GM12878 (cell line): Measurements from ENCODE around the gene SCN4A. TPM values are rescaled to one million over a fixed set of nuclear protein-coding genes. Genes with fewer than 3 reads are reported as not detected.
A peak's percentile ranks its signal among the peaks of the same experiment; 100 is the strongest.

Experiments
- ATAC-seq: fragments of 200-7000 bp; cut with Tn5 transposase; 3 replicates; pipeline ENCODE4 v1.9.1; 2020; ENCODE audit warnings: mild to moderate bottlenecking, moderate library complexity
- BruUV-seq: library from RNA; stranded (reverse); fragments of 400-500 nt; replicated peaks from 2 replicates; lab custom pipeline; 2021; lab: Mats Ljungman, UMichigan
- CTCF ChIA-PET: fragments of 300-600 bp; sonication (Branson Sonifier 250); formaldehyde crosslinking; extraction: SDS; loops from one replicate; lab custom pipeline; 2021; ENCODE audit warnings: inconsistent platforms; lab: Yijun Ruan, JAX
- POLR2A ChIA-PET: fragments of 350-600 bp; formaldehyde crosslinking; extraction: SDS; loops from one replicate; lab custom pipeline; 2021; ENCODE audit warnings: inconsistent platforms; lab: Charles Lee
- RAD21 ChIA-PET: fragments of 300-600 bp; sonication (Branson Sonifier 250); formaldehyde crosslinking; loops from one replicate; lab custom pipeline; 2023; ENCODE audit warnings: antibody characterized with exemption; ENCODE audit not compliant: unreplicated experiment; lab: Charles Lee
- SMC1A ChIA-PET: fragments of 300-600 bp; sonication (Branson Sonifier 250); formaldehyde crosslinking; loops from one replicate; lab custom pipeline; 2023; ENCODE audit not compliant: unreplicated experiment, uncharacterized antibody; lab: Charles Lee
- DNase-seq: peaks from one replicate; pipeline ENCODE4 v3.0.0-alpha.2; 2011; ENCODE audit warnings: low read depth, low spot score
- FAIRE-seq: peaks from 3 replicates; lab custom pipeline; 2011; peaks lifted over from hg19 to GRCh38; lab: Jason Lieb, UNC
- H2AFZ ChIP-seq: 2 replicates; pipeline ENCODE4 v1.6.0; 2011; ENCODE audit warnings: low read depth, low read length, control low read depth; ENCODE audit not compliant: control insufficient read depth
- H3K27ac ChIP-seq: 2 replicates; pipeline ENCODE4 v1.5.1; 2011; ENCODE audit warnings: control low read depth; ENCODE audit not compliant: control insufficient read depth, insufficient read depth
- H3K27me3 ChIP-seq, 2 experiments: replicated peaks in 1 of 2; 2 replicates each; pipeline versions ENCODE4 v1.6.0 to v1.6.1; 2011; ENCODE audit warnings: low read length in 1 of 2; ENCODE audit not compliant: control insufficient read depth in 2 of 2, insufficient read depth in 2 of 2
- H3K36me3 ChIP-seq, 2 experiments: 2 replicates each; pipeline ENCODE4 v1.5.1; 2011; ENCODE audit warnings: low read length in 1 of 2; ENCODE audit not compliant: control insufficient read depth in 2 of 2, insufficient read depth in 2 of 2
- H3K4me1 ChIP-seq: 2 replicates; pipeline ENCODE4 v1.6.1; 2011; ENCODE audit warnings: mild to moderate bottlenecking, low read length, moderate library complexity, mixed read lengths; ENCODE audit not compliant: control insufficient read depth, insufficient read depth
- H3K4me2 ChIP-seq: 2 replicates; pipeline ENCODE4 v1.6.0; 2011; ENCODE audit warnings: control low read depth; ENCODE audit not compliant: control insufficient read depth, insufficient read depth
- H3K4me3 ChIP-seq: fragments of 200-600 bp; sonication (generic); 2 replicates; pipeline ENCODE4 v1.5.1; 2016
- H3K79me2 ChIP-seq: 2 replicates; pipeline ENCODE4 v1.6.0; 2011; ENCODE audit warnings: low read length; ENCODE audit not compliant: control insufficient read depth, insufficient read depth
- H3K9ac ChIP-seq: 2 replicates; pipeline ENCODE4 v1.8.0; 2011; ENCODE audit warnings: low read length, control low read depth, mixed read lengths; ENCODE audit not compliant: control insufficient read depth, insufficient read depth
- H3K9me3 ChIP-seq: replicated peaks from 3 replicates; pipeline ENCODE4 v1.5.1; 2011; ENCODE audit warnings: mild to moderate bottlenecking, low read length; ENCODE audit not compliant: control insufficient read depth, insufficient read depth
- H4K20me1 ChIP-seq: 2 replicates; pipeline ENCODE4 v1.6.0; 2011; ENCODE audit not compliant: control insufficient read depth, insufficient read depth
- CTCF ChIP-seq, 3 experiments: IDR thresholded peaks in 2 of 3; conservative IDR thresholded peaks in 1 of 3; 2 replicates each; pipeline ENCODE4 v1.5.1; 2011; ENCODE audit warnings: low read depth in 3 of 3, low read length in 3 of 3, mild to moderate bottlenecking in 3 of 3, control low read depth in 2 of 3, moderate library complexity in 2 of 3, inconsistent platforms in 1 of 3, mixed read lengths in 1 of 3; ENCODE audit not compliant: control insufficient read depth in 2 of 3, insufficient read depth in 1 of 3; ENCODE audit errors: extremely low read depth in 1 of 3
- JUNB ChIP-seq: IDR thresholded peaks from 2 replicates; pipeline ENCODE4 v1.6.1; 2016; ENCODE audit warnings: antibody characterized with exemption, mild to moderate bottlenecking
- WGBS: methylation state at CpG from one replicate; pipeline ENCODE4 v1.1.6; 2016; ENCODE audit warnings: low lambda C conversion rate; ENCODE audit not compliant: insufficient replicate concordance, insufficient coverage; ENCODE audit errors: missing lambda C conversion rate; 5-methylcytosine and 5-hydroxymethylcytosine counted together
- in situ Hi-C: fragments of 300-500 bp; cut with MboI; formaldehyde crosslinking; loops from 9 replicates; pipeline ENCODE4 v1.14.3; 2018; ENCODE audit warnings: mixed read lengths
- intact Hi-C: fragments of 100-400 bp; cut with micrococcal nuclease; formaldehyde crosslinking; loops from one replicate; pipeline ENCODE4 v1.14.2; 2022; ENCODE audit not compliant: unreplicated experiment
- polyA plus RNA-seq, 11 experiments: library from polyadenylated mRNA; depleted of rRNA in 4 of 11; unstranded in 6 of 11; stranded (reverse) in 5 of 11; fragments of >200 nt; fragmentation: Nextera tagmentation in 4 of 11; fragmentation: Illumina TruSeq in 1 of 11; extraction: Ambion mirVana in 4 of 11; extraction: Trizol in 1 of 11; gene quantifications; 1 replicate in 1 of 11; 2 replicates in 10 of 11; pipeline versions ENCODE4 v1.2.1 to v1.2.3, GENCODE V29; 2011 to 2016; ENCODE audit warnings: inconsistent platforms in 2 of 11, missing spikeins in 2 of 11, low read depth in 1 of 11
- total RNA-seq, 4 experiments: library from RNA; depleted of rRNA in 3 of 4; stranded (reverse); fragments of >200 nt in 3 of 4; fragmentation: Illumina TruSeq in 1 of 4; extraction: Trizol in 1 of 4; gene quantifications; 2 replicates each; pipeline versions ENCODE4 v1.2.1 to v1.2.3, GENCODE V29; 2013 to 2021
- TF ChIP-seq, protein P1 (sequence below): IDR thresholded peaks from 2 replicates; pipeline ENCODE4 v1.6.1; 2012; ENCODE audit warnings: improper control_type of control experiment, low read depth, low read length; ENCODE audit not compliant: insufficient replicate concordance

Gene SCN4A
- total and polyA plus RNA-seq, 10 of the 15 experiments (the other 5 are each of a cell fraction or from before 2014, with no cell fraction given): under 0.01 to 0.15 (median 0.07) TPM; not detected in 4

DNA sequence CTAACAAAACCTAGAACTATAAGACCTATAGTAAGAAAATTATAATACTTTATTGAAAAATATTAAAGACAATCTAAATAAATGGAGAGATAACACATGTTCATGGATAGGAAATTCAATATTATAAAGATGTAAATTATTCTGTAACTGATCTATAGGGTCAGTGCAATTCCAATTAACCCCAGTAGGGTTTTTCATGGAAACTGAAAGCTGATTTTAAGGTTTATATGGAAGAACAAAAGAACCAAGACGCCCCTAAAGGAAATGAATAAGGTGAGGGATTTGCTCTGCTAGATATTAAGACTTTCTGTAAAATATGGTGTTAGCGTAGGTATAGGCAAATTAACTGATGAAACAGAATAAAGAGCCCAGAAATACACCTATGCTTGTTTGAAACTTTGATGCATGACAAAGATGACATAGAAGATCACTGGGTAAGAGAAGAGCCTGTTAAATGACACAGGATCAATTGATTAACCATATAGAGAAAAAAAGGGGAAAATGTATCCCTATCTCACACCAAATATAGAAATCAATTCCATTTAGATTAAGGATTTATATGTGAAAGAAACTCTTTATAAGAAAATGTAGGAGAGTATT is 44.8 kb upstream of the SCN4A start:
- peak overlapping the region; percentile 21; the same call in 1 of the 2 replicates for H3K27ac ChIP-seq
- H3K9ac ChIP-seq: no peak overlapping the region
- peaks cover 14% of the 10 kb centered on the region for H3K4me1 ChIP-seq
- H3K9me3 ChIP-seq: no peaks in the 10 kb centered on the region
- no peak for FAIRE-seq
- H4K20me1 ChIP-seq: no peaks in the 10 kb centered on the region
- H3K79me2 ChIP-seq: peaks cover 59% of the 10 kb centered on the region
- ChIA-PET CTCF (interaction anchor here (0.8 to 3.3 kb wide), 19 partner anchors 10 to 114 kb away, joined by 3 to 73 read pairs (median 7); partner anchors contain the start of genes CD79B, CSHL1, ERN1 and GH1), RAD21 (interaction anchor here (0.8 to 7.4 kb wide), 16 partner anchors 11 to 264 kb away, joined by 3 to 105 read pairs (median 4); partner anchors contain the start of genes CCDC47, CD79B, CSHL1 and GH1), SMC1A (interaction anchor here (0.7 to 3.4 kb wide), 27 partner anchors 8 to 268 kb away, joined by 3 to 30 read pairs (median 5); partner anchors contain the start of gene CD79B), POLR2A (interaction anchor here (0.6 to 2.1 kb wide), 9 partner anchors 11 to 174 kb away, joined by 3 to 18 read pairs (median 3); partner anchors contain the start of genes CD79B and ERN1)
- BruUV-seq: no TSS peak
- H2AFZ ChIP-seq: no peak overlapping the region
- H3K4me2 ChIP-seq: peak overlapping the region; percentile 82
- H3K27me3 ChIP-seq: no peaks in the 10 kb centered on the region
- TF ChIP-seq CTCF (IDR thresholded peaks at IDR 0.05 in 2 of 3, conservative IDR thresholded peaks at IDR 0.05 in 1 of 3; ENCODE audit: control insufficient read depth in 2 of 3, extremely low read depth in 1 of 3, insufficient read depth in 1 of 3, low read depth in 3 of 3, low read length in 3 of 3) (peak; percentile 14 to 32 (median 14); a peak in 2 of 6 replicates), JUNB (no peak)
- TF ChIP-seq, protein P1, sequence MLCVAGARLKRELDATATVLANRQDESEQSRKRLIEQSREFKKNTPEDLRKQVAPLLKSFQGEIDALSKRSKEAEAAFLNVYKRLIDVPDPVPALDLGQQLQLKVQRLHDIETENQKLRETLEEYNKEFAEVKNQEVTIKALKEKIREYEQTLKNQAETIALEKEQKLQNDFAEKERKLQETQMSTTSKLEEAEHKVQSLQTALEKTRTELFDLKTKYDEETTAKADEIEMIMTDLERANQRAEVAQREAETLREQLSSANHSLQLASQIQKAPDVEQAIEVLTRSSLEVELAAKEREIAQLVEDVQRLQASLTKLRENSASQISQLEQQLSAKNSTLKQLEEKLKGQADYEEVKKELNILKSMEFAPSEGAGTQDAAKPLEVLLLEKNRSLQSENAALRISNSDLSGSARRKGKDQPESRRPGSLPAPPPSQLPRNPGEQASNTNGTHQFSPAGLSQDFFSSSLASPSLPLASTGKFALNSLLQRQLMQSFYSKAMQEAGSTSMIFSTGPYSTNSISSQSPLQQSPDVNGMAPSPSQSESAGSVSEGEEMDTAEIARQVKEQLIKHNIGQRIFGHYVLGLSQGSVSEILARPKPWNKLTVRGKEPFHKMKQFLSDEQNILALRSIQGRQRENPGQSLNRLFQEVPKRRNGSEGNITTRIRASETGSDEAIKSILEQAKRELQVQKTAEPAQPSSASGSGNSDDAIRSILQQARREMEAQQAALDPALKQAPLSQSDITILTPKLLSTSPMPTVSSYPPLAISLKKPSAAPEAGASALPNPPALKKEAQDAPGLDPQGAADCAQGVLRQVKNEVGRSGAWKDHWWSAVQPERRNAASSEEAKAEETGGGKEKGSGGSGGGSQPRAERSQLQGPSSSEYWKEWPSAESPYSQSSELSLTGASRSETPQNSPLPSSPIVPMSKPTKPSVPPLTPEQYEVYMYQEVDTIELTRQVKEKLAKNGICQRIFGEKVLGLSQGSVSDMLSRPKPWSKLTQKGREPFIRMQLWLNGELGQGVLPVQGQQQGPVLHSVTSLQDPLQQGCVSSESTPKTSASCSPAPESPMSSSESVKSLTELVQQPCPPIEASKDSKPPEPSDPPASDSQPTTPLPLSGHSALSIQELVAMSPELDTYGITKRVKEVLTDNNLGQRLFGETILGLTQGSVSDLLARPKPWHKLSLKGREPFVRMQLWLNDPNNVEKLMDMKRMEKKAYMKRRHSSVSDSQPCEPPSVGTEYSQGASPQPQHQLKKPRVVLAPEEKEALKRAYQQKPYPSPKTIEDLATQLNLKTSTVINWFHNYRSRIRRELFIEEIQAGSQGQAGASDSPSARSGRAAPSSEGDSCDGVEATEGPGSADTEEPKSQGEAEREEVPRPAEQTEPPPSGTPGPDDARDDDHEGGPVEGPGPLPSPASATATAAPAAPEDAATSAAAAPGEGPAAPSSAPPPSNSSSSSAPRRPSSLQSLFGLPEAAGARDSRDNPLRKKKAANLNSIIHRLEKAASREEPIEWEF: peak; percentile 33
- in situ Hi-C loops (no loop called here), intact Hi-C loops (loop anchor here (2.0 to 5.0 kb wide), 2 partner anchors 65 to 99 kb away; partner anchors contain the start of gene GH1)
- WGBS: 82% methylated on average over 2 of the region's 2 CpGs
- H3K36me3 ChIP-seq: no peaks in the 10 kb centered on the region
- DNase-seq: no peak
- H3K4me3 ChIP-seq: peak overlapping the region; percentile 74; the same call in 1 of the 2 replicates
- no peak for ATAC-seq
